ENCODE data around the gene NR3C1. TPM values are rescaled to one million over a fixed set of nuclear protein-coding genes. Genes with fewer than 3 reads are reported as not detected.

NR3C1 gene
- total RNA-seq, 1 experiment from 2014 or later: 16.0 TPM

DNA sequence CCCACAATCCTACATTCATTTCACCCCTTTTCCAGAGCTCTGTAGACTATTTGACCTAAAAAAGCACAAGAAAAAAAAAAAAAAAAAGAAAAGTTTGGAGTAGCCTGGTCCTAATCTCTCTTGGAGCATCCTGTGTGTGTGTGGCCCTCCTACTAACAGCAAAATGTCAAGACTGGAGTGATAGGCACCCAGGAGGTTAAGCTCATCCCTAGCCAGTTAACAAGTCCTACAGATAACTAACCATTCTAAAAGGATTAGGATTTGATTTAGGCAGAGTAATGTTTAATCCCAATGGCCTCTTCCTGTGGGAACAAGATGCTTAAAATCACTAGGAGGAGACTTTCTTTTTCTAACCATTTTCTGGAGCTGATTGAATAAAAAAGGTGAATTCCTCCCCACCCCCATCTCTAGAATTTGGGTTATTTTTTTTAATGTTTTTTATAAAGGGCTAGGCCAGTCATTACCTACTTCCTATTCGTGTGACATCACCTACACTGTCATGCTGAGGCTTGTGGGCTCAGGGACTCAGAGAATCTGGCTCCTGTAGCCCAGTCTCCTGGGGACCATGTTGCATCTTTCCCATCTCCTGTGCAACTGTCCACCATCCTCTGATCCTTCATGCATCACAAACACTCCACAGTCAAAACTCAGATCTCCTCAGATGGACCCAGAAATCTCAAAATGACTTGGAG, 43.2 kb upstream of the NR3C1 start (continued):
- TF ChIP-seq, protein P1, sequence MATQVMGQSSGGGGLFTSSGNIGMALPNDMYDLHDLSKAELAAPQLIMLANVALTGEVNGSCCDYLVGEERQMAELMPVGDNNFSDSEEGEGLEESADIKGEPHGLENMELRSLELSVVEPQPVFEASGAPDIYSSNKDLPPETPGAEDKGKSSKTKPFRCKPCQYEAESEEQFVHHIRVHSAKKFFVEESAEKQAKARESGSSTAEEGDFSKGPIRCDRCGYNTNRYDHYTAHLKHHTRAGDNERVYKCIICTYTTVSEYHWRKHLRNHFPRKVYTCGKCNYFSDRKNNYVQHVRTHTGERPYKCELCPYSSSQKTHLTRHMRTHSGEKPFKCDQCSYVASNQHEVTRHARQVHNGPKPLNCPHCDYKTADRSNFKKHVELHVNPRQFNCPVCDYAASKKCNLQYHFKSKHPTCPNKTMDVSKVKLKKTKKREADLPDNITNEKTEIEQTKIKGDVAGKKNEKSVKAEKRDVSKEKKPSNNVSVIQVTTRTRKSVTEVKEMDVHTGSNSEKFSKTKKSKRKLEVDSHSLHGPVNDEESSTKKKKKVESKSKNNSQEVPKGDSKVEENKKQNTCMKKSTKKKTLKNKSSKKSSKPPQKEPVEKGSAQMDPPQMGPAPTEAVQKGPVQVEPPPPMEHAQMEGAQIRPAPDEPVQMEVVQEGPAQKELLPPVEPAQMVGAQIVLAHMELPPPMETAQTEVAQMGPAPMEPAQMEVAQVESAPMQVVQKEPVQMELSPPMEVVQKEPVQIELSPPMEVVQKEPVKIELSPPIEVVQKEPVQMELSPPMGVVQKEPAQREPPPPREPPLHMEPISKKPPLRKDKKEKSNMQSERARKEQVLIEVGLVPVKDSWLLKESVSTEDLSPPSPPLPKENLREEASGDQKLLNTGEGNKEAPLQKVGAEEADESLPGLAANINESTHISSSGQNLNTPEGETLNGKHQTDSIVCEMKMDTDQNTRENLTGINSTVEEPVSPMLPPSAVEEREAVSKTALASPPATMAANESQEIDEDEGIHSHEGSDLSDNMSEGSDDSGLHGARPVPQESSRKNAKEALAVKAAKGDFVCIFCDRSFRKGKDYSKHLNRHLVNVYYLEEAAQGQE (IDR thresholded peaks at IDR 0.05; ENCODE audit: low read depth): no peak
- no peak for TF ChIP-seq SP1 (IDR thresholded peaks at IDR 0.05; ENCODE audit: low read depth)

DNA sequence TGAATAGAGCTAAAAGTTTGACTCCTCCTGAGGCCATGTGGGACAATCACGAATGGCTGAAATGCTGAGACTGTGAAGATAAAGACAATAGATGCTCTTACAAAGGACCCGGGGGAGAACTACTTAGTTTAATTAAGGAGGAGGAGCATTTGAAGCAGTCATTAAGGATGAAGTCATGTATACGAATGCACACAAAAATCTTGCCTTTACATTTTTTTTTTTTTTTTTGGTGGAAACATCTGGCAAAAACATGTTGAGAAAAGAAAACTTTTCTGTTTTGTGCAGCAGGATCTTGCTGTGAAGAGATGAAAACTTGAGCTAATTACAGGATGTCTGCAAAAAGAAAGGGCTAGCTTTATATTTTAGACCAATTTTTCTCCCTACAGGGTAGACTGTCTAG, 42.3 kb upstream of the NR3C1 start:
- no peak for TF ChIP-seq POLR2AphosphoS5 (IDR thresholded peaks at IDR 0.05; ENCODE audit: low read depth, low read length)
- no peak for TF ChIP-seq SRF (IDR thresholded peaks at IDR 0.05; ENCODE audit: low read depth)
- no peak for TF ChIP-seq EZH2 (IDR thresholded peaks at IDR 0.05)
- no peak for TF ChIP-seq SP1 (IDR thresholded peaks at IDR 0.05; ENCODE audit: low read depth)
- TF ChIP-seq FOSL1 (IDR thresholded peaks at IDR 0.05; ENCODE audit: low read depth): no peak
- Histone ChIP-seq H3K9me3 (ENCODE audit: control insufficient read depth in 1 of 2, insufficient read depth in 1 of 2, low read depth in 1 of 2, low read length in 2 of 2) (no peaks in the 10 kb centered on the region), H3K36me3 (ENCODE audit: control insufficient read depth in 1 of 2, insufficient read depth in 2 of 2, low read length in 2 of 2) (no peaks in the 10 kb centered on the region), H3K27me3 (ENCODE audit: insufficient read depth, low read length) (no peaks in the 10 kb centered on the region), H3K4me3 (replicated peaks in 1 of 2; ENCODE audit: low read depth in 1 of 2, low read length in 2 of 2) (no peak overlapping the region), H4K20me1 (ENCODE audit: insufficient read depth) (no peaks in the 10 kb centered on the region), H3K27ac (ENCODE audit: low read depth, low read length) (no peak overlapping the region), H3K4me2 (ENCODE audit: low read length) (no peak overlapping the region), H3K9ac (ENCODE audit: low read length) (no peak overlapping the region), H3K9me2 (ENCODE audit: insufficient read depth) (no peaks in the 10 kb centered on the region), H3K79me2 (ENCODE audit: insufficient read depth, low read length) (no peaks in the 10 kb centered on the region), H2AFZ (ENCODE audit: low read depth, low read length, poor library complexity, severe bottlenecking) (peak overlapping the region; percentile 54), H3K4me1 (ENCODE audit: control insufficient read depth in 1 of 2, insufficient read depth in 2 of 2, low read length in 2 of 2) (no peaks in the 10 kb centered on the region)
- POLR2A ChIA-PET: no interaction called here
- RAD21 ChIA-PET (ENCODE audit: low non-redundant PET in 1 of 2, low total read pairs in 2 of 2, uncharacterized antibody in 2 of 2, unreplicated experiment in 2 of 2): no interaction called here
- CTCF ChIA-PET: no interaction called here
- no peak for DNase-seq (ENCODE audit: low read depth, low spot score)
- no peak for ATAC-seq
- BruUV-seq (replicated peaks): no TSS peak
- intact Hi-C loops (cut with micrococcal nuclease): no loop called here

Data from HCT116 (cell line).